HG03108 (cell line): ENCODE results near the gene EPC2.
"Not testable (repeated sequence)": the region's sequence is repeated elsewhere in the genome, so short reads cannot be mapped to it uniquely, and the experiment has no call there.

ENCODE experiments used
- ATAC-seq: cut with Tn5 transposase; IDR thresholded peaks from one replicate; pipeline ENCODE4 v1.9.1; 2021; ENCODE audit warnings: moderate library complexity; ENCODE audit not compliant: unreplicated experiment

EPC2 gene

DNA sequence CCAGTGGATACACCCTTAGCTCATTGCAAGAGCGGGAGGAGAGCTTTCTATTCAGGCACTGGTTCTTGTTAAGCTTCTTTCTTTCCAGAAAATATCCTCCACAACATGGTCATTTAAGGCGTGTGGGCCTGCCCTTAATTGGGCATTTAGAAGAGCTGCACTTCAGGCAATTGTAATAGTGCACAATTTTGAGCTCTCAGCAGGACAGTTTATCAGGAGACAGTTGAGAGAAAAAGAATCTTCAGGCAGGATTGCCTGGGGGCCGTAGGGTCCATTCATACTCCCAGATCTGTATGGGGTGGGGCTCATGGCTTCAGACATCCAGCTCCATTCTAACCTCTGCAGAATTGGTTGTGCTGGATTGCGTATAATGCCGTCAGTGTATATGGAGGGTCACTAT is 6.0 kb upstream of the EPC2 start:
- ATAC-seq = no peak

DNA sequence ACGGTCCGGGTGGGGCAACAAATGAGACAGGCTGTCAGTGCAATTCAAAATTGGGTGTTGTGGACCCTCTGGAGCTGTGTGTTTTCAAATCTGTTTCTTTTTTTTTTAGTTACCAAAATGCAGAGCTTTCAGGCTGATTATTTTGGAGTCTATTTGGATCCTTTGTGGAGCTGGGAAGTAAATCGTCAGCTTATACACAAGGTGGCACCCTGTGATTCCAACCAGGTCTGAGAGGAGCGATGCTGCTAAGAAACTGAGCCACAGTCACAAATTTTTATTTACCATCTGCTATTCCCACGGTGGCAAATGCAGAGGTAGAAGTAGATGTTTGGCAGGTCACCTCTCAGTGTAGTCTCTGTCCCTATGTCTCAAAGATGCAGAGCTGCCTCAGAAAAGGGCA is 3.8 kb upstream of the EPC2 start:
- ATAC-seq = no peak

DNA sequence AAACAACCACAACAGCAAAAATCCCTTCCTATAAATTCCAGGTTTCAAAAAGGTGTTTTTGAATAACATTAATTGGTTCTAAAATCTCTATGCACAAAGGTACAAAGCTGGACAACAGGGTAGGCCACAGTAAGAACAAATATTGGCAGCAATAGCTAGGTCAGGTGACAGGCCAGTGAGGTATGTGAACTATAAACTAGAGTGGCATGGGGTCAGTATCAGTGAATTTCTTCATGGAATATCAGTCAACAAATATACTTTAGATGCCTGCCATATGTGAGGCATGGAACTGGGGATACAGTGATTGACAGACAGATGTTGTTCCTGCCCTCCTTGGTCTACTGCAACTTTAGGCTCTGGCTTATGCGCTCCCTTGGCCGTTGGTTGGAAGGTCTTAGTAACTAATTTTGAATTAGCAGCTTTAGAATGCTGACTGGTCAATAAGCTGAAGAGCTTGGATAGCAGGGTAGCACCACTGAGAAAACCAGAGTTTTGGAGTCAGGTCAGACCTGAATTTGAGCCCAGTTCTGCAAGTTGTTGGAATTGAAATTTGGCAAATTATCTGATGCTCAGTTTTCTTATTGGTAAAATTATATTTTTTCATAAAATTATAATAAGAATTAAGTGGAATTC is 2.3 kb upstream of the EPC2 start:
- no peak for ATAC-seq

DNA sequence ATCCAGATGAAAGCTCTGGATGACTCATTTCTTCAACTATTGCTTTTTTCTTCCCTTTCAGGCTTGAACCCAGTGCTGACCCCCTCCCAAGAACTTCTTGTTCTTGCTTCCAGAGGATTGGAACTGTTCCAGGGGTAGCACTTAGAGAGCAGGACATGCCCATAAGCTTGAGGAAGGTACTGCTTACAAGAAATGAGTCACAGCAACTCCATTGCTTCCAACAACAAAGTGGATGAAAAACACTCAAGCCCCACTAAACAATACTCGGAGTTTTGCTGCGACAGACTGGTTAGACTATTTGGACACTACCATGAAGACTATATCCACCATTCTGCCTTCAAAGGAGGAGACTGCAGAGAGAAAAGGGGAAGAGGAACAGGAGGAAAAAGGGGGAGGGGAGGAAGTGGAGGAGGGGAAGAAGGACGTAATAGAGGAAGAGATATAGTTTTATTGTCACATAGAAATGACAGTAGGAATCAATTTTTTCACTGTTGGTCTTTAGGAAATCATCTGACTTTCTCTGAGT is 1.6 kb upstream of the EPC2 start:
- no peak for ATAC-seq

DNA sequence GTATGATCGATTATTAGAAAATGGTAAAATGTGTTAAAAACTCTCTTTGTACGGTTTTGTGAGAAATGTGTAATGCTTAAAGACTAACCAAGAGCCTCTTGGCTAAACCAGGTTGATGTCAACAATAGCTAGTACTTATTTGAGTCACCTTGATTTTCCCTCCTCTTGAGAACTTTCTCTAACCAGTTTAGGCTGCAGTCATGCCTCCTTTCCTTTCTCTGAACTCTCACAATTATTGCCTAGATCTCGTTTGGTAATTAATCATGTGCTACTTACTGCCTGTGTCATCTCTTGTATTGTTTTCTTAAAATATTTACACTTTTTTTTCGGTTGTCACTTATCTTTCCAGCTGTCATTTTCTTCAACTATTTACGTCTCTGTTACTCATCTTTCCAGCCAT is 1.1 kb upstream of the EPC2 start:
- peak; percentile 22 for ATAC-seq

DNA sequence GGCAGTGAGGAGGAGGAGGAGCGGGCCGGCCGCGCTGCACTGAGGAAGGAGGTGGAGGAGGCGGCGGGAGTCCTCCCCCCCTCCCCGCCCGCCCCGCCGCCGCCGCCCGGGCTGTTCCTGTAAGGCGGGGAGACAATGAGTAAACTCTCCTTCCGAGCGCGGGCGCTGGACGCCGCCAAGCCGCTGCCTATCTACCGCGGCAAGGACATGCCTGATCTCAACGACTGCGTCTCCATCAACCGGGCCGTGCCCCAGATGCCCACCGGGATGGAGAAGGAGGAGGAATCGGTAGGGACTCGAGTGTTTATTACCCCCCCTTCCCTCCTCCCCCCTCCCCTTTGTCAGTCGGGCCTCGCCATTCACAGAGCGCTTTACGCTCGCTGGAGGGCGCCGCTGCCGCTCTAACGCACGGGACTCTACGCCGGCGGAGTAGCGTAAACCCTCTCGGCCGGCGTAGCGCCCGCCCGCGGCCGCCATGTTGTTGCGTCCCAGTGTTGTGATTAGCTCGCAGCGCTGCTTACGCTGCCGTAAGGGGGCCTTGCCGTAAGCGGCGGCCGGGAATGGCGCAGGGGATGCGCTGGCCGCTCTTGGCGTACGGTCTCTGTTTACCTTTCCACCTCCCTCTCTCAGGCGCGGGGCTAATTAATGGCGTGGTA is 460 bp downstream of the EPC2 start:
- ATAC-seq = peak; percentile 51

DNA sequence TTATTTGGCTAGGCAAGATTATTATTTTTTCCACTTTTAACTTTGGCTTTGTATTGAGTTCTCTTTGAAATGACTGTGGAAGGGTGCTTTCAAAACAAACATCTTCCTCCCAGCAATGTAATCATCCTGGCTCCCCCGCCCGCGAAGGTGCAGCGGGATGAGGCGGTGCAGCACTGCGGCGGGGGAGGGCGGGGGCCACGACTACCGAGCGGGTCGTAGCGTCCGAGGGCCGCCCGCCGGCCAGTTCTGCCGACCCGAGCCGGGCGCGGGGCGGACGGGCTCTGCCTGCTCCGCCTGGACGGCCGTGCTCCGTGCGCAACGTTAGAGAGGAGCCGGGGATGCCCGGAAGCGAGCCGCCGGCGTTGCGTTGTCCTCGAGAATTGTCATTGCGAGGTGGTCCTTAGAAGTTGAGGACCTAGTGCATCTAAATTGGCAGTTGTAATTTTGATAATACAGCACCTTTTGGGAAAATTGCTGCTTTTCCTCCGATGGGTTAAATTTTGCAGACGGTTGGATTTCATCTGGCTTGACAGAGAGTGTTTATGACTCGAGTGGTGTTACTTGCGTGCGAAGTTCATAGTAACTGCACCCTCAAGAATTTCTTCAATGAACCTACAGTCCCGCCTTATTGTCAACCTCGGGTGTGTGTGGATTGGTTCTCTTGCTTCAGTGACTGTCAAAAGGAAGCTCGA is 1.1 kb downstream of the EPC2 start:
- ATAC-seq = peak; percentile 38

DNA sequence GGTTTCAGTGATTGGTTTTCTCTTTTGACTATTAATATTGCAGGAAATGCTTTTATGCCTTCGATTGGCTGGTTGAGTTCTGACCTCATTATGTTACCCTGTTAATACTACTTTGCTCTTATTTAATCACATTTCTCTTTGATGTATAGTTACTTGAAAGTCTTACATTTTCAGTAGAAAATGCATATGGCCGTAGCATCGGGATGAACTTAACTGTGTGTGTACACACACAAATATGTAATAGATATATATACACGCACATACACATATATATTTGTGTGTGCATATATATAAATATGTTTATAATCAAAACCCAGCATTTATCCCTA is 1.6 kb downstream of the EPC2 start:
- ATAC-seq = no peak

DNA sequence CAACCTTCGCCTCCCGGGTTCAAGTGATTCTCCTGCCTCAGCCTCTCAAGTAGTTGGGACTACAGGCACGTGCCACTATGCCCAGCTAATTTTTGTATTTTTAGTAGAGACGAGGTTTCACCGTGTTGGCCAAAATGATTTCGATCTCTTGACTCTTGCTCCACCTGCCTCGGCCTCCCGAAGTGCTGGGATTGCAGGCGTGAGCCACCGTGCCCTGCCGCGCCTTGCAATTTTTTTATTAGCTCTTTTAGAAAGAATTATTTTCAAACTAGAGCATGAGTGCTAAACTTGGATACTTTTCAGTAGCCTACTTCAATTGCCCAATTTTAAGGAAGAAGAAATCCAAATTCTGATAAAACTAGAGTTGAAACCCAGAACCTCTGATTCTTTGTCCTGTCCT is 3.2 kb downstream of the EPC2 start:
- ATAC-seq = not testable (repeated sequence)

DNA sequence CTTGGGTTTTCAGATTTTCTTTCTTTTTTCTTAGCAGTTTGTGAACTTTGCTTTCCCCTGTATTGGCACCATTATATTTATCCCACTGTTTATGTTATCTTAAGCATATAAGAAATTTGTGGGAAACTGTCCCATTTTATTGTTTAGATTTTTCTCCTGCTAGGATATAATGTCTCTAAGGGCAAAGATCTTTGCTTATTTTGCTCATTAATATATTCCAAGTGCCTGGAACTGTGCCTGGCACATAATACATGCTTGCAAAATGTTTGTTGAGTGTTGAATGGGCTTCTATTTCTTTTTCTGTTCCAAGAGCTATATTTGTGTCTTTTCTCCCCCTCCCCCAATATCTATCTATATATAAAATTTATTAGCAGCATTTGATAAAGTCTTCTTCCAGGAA is 5.4 kb downstream of the EPC2 start:
- no peak for ATAC-seq

DNA sequence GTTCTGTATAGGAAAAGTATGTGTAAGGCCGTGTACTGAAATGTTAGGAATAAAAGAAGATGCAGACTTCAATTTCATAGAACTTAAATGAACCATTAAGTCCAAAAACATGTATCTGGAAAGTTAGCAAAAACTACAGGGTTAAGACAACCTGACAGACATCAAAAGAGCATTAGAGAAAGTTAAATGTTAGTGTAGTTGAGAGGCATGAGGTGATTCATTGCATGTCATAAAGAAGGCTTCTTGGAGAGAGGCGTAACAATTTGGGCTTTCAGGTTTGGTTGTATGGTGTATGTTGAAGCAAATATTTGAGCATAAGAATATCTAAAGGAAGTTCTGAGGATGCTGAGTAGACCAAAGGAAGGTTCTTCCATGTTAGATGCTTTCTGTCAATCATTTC is 6.3 kb downstream of the EPC2 start:
- ATAC-seq = no peak

DNA sequence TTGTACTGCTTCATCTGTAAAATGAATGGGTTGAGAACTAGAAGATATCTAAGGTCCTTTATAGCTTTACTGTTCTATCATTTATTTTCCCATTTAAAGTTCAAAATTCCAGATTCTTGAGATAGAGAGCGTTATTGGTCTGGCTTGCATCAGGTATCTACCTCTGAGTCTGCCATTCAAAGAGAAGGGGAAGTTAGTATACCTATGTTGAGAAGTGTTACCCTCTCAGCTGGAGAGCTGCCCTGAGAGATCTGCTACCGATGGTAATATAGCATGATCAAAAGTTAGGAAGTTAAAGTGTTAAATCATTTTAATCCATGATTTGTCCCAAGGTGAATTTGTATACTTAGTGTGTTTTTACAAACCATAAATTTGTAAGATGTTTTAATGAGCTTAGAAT is 7.4 kb downstream of the EPC2 start:
- ATAC-seq = no peak

DNA sequence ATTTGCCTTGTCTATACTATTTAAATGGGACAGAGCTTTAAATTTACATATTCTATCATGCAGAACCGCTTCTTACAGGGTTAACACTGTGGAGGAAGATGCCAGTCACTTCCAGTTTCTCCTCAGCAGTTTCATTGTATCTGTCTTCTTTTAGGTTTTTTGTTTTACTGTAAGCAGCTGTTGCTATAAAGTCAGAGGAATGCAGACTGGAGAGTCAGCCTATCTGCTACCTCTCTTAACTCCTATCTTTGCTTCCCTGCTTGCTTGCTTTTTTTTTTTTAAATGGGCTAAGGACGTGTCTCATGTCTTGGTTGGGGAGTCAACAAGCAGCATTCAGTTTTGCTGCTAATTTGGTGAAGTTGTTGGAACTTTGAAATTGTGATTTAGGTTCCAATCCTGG is 8.9 kb downstream of the EPC2 start:
- ATAC-seq = peak; percentile 82

DNA sequence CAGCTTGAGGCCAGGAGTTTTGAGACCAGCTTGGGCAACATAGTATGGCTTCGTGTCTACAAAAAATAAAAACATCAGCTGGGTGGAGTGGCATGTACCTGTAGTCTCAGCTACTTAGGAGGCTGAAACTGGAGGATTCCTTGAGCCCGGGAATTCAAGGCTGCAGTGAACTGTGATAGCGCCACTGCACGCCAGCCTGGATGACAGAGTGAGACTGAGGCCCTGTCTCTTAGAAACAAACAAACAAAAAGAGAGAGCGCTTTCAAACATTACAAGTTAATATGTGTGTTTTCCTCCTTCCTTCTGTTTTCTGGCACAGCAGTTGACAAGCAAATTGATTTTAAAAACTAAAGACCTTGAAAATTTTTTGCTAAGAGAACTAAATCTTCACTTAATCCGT is 9.9 kb downstream of the EPC2 start:
- ATAC-seq = no peak

DNA sequence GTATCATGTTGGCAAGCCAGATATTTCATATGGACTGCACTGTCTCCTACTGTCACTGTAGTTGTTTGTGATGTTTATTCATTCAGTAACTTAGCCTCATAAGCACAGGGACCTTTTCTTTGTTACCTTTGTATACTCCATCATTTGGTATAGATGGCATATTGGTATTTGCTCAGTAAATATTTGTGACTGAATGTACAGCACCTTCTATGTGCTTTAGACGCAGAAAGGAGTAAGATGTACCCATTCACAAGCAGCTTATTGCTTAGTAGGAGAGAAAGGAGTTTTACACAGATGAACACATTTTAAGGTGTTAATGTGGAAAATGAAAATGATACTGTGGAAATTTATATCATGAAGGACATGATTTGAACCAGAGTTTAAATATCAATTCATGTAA is 12.0 kb downstream of the EPC2 start:
- no peak for ATAC-seq

DNA sequence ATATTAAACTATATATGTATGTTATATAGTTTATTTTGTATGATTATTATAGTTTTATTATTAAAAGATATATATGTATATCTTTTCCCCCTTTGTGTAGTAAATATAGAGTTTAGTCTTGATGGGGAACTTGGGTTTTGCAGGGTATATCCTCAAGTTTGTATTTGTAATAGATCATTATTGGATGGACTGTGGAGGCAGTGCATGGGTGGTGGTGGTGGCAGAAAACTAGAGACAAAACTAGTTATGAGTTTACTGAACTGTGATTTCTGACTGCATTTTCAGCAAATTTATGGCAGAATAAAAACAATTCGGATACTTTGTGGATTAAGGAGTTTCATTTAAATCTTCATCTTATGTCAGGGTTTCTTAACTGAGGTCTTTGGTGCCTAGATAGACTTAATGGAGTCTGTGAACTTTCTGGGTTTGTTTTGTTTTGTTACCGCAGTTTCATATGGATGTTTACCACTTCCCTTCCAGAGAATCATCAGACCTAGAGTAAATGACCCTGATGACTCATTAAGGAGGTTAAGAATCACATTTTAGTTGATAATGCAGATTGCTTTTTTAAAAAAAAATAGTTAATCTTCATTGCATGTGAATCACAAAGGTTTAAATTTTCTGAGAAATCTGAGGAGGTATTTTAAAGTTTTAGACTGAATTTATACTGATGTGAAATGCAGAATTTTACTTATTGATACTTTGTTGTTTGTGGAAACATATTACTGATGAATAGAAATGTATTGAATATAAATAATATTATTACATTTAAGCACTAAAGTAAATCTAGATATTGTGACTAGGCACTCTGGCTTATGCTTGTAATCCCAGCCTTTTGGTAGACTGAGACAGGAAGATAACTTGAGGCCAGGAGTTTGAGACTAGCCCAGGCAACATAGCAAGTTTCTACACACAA is 14.5 kb downstream of the EPC2 start:
- ATAC-seq = peak; percentile 89

DNA sequence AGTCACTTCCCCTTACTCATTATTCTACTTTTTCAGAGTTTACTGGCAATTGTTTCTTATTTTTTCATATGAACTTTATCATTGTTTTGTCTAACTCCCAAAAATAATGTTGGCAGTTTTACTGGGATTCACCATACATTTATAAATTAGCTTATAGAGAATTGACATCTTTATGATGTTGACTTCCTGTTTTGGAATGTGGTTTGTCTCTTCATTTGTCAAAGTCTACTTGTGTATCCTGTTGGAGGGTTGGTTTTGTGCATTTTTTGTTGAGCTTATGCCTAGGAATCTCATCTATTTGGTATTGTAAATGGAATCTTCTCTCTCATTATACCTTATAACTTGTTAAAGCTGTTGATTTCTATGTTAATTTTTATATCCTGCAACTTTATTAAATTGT is 16.4 kb downstream of the EPC2 start:
- no peak for ATAC-seq

DNA sequence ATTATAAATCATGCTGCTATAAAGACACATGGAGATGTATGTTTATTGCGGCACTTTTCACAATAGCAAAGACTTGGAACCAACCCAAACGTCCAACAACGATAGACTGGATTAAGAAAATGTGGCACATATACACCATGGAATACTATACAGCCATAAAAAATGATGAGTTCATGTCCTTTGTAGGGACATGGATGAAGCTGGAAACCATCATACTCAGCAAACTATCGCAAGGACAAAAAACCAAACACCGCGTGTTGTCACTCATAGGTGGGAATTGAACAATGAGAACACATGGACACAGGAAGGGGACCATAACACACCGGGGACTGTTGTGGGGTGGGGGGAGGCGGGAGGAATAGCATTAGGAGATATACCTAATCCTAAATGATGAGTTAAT is 17.8 kb downstream of the EPC2 start:
- not testable (repeated sequence) for ATAC-seq

DNA sequence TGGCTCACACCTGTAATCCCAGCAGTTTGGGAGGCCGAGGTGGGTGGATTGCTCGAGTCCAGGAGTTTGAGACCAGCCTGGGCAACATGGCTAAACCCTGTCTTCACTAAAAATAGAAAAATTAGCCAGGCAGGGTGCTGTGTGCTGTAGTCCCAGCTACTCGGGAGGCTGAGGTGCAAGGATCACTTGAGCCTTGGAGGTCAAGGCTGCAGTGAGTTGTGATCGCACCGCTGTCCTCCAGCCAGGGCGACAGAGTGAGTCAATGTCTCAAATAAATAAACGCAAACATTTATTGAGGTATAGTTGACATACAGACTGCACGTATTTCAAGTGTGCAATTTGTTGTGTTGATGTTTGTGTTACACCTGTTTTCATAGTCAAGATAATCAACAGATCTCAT is 19.7 kb downstream of the EPC2 start:
- no peak for ATAC-seq

DNA sequence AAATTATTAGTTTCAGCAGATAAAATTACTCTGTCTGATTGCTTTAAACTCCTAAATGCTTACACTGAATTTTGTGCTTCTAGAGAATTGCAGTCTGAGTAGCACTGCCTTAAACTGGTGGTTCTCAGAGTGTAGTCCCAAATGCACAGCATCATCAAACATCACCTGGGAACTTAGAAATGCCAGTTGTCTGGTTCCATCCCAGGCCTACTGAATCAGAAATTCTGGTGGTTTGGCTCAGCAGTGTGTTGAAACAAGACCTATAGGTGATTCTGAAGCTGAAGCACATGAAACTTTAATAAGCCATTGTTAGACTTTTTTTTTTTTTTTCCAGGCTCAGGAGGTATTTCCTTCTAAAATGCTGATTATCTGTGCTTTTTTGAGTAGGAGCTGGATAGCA is 22.0 kb downstream of the EPC2 start:
- ATAC-seq = no peak

DNA sequence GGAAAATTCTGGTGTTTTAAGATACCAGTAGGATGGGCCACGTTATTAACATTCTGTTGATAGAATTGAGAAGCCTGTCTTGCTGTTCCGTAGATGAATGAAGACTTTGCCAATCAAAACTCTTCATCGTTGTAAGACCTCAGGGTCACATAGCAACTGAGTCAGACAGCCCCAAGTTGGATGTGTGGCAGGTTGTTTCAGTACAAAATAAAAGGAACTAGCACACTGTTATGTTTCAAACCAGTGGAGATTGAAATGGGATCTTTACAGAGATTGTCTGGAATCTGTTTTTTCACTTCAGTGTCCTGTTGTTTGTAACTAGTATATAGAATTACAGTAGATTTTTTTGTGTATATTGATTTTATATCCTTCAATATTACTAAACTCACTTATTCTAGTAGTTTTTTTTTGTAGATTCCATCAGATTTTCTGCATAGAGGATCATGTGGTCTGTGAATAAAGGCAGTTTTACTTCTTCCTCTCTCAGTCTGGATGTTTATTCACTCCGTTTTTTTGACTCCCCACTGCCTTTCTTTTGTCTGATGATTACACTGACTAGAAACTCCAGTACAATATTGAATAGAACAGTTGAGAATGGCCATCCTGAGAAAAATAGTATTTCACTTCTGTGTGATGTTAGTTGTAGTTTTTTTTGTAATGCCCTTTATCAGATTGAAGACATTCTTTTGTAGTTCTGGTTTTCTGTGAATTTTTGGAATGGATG is 22.7 kb downstream of the EPC2 start:
- ATAC-seq = no peak
